ENCODE results near the gene TTLL10.

DNA sequence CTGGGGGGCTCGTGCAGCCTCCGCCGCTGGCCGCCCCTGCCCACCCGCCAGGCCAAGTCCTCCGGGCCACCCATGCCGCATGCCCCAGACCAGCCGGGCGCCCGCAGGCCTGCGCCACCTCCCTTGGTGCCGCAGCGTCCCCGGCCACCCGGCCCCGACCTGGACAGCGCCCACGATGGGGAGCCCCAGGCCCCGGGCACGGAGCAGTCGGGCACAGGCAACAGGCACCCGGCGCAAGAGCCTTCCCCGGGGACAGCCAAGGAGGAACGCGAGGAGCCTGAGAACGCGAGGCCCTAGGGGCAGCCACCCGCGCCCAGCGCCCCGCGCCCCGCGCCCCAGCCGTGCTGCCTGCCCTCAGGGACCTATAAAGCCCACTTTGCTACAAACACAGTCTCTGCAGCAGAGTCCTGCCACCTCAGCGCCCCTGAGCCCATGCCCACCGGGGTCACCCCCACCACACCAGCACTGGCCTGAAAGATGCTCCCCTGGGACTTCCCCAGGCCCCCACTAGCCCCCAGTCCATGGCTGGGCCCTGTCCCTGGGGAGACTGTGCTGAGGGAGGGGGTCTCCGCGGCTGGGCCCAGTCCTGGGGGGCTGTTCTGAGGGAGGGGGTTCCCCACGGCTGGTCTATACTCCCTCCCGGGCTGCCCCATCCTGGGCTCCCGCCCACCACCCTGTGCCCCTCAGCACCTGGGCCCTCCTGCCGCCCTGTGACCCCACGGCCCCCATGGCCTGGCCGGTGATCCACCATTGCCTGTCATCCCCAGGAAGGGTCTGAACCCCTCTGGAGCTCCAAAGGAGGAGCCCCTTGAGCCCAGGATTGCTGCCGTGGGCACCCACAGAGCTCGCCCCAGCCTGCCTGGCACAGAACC is 24.1 kb downstream of the TTLL10 start:
- TF ChIP-seq, protein P1, sequence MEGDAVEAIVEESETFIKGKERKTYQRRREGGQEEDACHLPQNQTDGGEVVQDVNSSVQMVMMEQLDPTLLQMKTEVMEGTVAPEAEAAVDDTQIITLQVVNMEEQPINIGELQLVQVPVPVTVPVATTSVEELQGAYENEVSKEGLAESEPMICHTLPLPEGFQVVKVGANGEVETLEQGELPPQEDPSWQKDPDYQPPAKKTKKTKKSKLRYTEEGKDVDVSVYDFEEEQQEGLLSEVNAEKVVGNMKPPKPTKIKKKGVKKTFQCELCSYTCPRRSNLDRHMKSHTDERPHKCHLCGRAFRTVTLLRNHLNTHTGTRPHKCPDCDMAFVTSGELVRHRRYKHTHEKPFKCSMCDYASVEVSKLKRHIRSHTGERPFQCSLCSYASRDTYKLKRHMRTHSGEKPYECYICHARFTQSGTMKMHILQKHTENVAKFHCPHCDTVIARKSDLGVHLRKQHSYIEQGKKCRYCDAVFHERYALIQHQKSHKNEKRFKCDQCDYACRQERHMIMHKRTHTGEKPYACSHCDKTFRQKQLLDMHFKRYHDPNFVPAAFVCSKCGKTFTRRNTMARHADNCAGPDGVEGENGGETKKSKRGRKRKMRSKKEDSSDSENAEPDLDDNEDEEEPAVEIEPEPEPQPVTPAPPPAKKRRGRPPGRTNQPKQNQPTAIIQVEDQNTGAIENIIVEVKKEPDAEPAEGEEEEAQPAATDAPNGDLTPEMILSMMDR (IDR thresholded peaks at IDR 0.05; ENCODE audit: poor library complexity, severe bottlenecking): no peak
- TF ChIP-seq MXI1 (conservative IDR thresholded peaks at IDR 0.05; ENCODE audit: poor library complexity, severe bottlenecking): no peak
